ENCODE measurements around the gene RUVBL1.
A peak's percentile ranks its signal among the peaks of the same experiment; 100 is the strongest.

The RUVBL1 gene

DNA sequence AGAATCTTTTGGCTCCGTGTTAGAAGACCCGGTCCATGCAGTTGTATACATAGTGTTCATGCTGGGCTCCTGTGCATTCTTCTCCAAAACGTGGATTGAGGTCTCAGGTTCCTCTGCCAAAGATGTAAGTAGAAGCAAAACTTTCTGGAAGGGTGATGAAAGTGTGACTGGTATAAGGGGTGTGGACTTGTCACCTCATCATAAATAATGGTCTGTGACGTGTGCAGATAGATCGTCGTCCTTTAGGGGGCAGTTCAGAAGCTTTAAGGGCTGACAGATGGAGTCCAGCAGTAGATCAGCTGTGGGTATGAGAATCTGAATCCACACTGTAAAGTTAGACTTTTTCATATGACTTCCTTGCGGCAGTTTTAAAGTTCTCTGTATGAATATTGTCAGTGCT is 56.1 kb downstream of the RUVBL1 start:
- Mint-ChIP-seq H3K27ac (peak overlapping the region; percentile 83), H3K27me3 (ENCODE audit: low read depth, poor library complexity) (peaks cover 2% of the 10 kb centered on the region), H3K4me3 (no peak overlapping the region), H3K9me3 (no peaks in the 10 kb centered on the region), H3K4me1 (no peaks in the 10 kb centered on the region), H3K36me3 (ENCODE audit: low read depth) (peaks cover 74% of the 10 kb centered on the region)
- DNase-seq, result no peak
- TF ChIP-seq, protein P1, sequence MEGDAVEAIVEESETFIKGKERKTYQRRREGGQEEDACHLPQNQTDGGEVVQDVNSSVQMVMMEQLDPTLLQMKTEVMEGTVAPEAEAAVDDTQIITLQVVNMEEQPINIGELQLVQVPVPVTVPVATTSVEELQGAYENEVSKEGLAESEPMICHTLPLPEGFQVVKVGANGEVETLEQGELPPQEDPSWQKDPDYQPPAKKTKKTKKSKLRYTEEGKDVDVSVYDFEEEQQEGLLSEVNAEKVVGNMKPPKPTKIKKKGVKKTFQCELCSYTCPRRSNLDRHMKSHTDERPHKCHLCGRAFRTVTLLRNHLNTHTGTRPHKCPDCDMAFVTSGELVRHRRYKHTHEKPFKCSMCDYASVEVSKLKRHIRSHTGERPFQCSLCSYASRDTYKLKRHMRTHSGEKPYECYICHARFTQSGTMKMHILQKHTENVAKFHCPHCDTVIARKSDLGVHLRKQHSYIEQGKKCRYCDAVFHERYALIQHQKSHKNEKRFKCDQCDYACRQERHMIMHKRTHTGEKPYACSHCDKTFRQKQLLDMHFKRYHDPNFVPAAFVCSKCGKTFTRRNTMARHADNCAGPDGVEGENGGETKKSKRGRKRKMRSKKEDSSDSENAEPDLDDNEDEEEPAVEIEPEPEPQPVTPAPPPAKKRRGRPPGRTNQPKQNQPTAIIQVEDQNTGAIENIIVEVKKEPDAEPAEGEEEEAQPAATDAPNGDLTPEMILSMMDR (IDR thresholded peaks at IDR 0.05), result no peak

DNA sequence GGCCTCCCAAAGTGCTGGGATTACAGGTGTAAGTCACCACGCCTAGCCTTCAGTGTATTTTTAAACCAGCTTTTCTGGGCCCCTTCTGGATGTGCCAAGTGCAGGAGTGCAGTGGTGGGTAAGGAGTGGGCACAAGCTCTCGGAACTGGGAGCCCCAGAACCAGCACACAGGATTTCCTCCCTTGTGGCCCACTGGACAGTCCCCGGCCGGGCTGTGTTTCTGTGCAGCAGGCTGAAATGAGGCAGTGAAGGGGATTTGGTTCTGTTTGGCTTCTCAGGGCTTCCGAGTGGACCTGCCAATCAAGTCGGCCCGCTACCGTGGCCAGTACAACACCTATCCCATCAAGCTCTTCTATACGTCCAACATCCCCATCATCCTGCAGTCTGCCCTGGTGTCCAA is 56.9 kb downstream of the RUVBL1 start:
- no peaks in the 10 kb centered on the region for H3K9me3 Mint-ChIP-seq
- H3K4me1 Mint-ChIP-seq, result no peaks in the 10 kb centered on the region
- DNase-seq, result no peak
- H3K27ac Mint-ChIP-seq, result no peak overlapping the region
- peaks cover 82% of the 10 kb centered on the region for H3K36me3 Mint-ChIP-seq (ENCODE audit: low read depth)
- no peak overlapping the region for H3K4me3 Mint-ChIP-seq
- TF ChIP-seq, protein P1 (IDR thresholded peaks at IDR 0.05), result no peak
- peaks cover 2% of the 10 kb centered on the region for H3K27me3 Mint-ChIP-seq (ENCODE audit: low read depth, poor library complexity)

DNA sequence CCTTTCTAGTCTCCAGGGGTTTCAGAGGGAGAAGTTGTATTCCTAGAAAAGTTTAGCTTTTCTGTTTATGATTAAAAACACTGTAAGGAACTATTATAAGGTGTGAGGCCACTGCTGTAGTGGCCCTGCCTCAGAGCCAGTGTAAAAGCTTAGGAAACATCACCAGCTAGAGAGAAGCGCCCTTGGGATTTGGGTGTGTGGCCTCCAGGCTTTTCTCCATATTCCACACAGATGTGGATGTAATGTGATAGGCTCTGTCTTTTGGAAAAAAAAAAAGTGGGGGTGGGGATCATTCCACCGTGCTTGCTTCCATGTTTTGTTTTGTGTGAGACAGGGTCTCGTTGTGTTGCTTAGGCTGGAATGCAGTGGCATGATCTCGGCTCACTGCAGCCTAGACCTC is 57.5 kb downstream of the RUVBL1 start:
- H3K36me3 Mint-ChIP-seq (ENCODE audit: low read depth), result peaks cover 87% of the 10 kb centered on the region
- peaks cover 2% of the 10 kb centered on the region for H3K27me3 Mint-ChIP-seq (ENCODE audit: low read depth, poor library complexity)
- no peaks in the 10 kb centered on the region for H3K9me3 Mint-ChIP-seq
- H3K27ac Mint-ChIP-seq, result peak overlapping the region; percentile 35
- no peaks in the 10 kb centered on the region for H3K4me1 Mint-ChIP-seq
- DNase-seq, result no peak
- TF ChIP-seq, protein P1 (IDR thresholded peaks at IDR 0.05), result no peak
- no peak overlapping the region for H3K4me3 Mint-ChIP-seq

DNA sequence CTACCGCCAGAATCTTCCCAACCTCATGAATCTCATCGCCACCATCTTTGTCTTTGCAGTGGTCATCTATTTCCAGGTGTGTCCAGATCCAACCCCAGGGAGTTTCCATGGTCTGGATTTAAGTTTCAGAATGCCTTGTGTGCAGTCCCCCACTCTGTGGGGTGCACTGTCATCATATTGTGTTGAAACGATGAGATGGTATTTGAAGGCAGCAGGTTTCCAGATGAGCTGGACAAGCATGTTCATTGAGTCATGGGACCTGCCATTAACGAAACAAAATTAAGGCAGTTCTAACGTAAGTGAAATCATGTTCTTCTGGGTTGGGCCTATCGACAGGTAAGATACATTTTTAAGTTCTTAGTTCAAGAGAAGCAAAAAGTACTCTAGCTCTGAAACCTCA is 58.6 kb downstream of the RUVBL1 start:
- no peak for DNase-seq
- Mint-ChIP-seq H3K36me3 (ENCODE audit: low read depth) (peaks cover 91% of the 10 kb centered on the region), H3K27me3 (ENCODE audit: low read depth, poor library complexity) (peaks cover 2% of the 10 kb centered on the region), H3K4me1 (no peaks in the 10 kb centered on the region), H3K9me3 (no peaks in the 10 kb centered on the region), H3K27ac (peak overlapping the region; percentile 4), H3K4me3 (no peak overlapping the region)
- TF ChIP-seq, protein P1 (IDR thresholded peaks at IDR 0.05), result no peak

DNA sequence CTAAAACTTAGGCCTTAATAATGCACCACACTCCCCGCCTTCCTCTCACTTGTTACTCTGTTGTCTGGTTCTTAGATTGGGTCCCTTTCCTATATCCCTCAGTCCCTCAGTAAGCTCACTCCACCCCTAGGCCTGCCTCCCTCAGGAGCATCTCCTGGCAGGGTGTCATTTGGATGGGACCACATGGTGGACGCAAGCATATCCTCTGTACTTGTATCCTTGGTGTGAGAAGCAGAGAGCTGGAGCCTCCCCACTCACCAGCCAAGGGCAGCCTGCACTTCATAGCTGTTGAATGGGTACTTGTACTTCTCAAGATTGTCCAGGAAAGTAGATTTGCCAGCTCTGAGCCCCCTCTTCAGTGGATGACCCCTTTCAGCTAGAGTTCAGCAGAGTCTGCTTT is 59.7 kb downstream of the RUVBL1 start:
- TF ChIP-seq, protein P1 (IDR thresholded peaks at IDR 0.05), result no peak
- H3K27me3 Mint-ChIP-seq (ENCODE audit: low read depth, poor library complexity), result peaks cover 2% of the 10 kb centered on the region
- DNase-seq, result no peak
- no peak overlapping the region for H3K4me3 Mint-ChIP-seq
- H3K36me3 Mint-ChIP-seq (ENCODE audit: low read depth), result peaks cover 93% of the 10 kb centered on the region
- H3K9me3 Mint-ChIP-seq, result no peaks in the 10 kb centered on the region
- no peaks in the 10 kb centered on the region for H3K4me1 Mint-ChIP-seq
- no peak overlapping the region for H3K27ac Mint-ChIP-seq

DNA sequence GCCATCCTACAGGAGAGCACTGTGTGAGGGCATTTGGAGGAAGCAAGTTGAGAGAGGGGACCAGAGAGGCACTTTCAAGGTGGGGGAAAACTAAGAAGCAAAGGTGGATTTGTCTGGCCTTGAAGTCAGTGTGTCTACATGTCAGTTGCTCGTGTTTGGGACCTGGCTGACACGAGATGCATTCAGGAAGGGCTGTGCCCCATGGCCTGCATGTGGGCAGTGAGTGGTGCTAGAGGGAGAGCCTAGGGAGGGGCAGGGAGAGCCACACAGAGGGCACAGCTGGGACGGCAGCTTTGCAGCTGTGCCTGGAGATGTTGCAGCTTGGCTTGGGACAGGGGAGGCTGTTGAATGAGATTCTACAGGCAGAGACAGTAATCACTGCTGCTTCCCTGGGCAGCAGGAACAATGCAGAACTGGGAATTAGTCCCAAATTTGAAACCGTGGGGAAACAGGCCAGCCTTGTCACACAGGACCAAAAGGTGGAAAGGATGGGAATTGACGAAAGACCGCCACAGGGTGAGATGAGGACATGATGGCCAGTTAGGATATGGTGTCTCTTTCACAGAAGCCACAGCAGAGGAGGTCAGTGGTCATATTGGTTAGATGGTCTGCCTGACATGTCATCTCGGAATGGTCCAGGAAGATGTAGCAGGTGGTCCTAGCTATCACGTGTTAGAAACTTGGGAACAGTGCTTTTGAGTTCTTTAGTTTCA is 61.4 kb downstream of the RUVBL1 start:
- TF ChIP-seq, protein P1 (IDR thresholded peaks at IDR 0.05), result no peak
- Mint-ChIP-seq H3K27me3 (ENCODE audit: low read depth, poor library complexity) (no peaks in the 10 kb centered on the region), H3K4me3 (no peak overlapping the region), H3K9me3 (no peaks in the 10 kb centered on the region), H3K4me1 (no peaks in the 10 kb centered on the region), H3K36me3 (ENCODE audit: low read depth) (peaks cover 86% of the 10 kb centered on the region), H3K27ac (peak overlapping the region; percentile 34)
- DNase-seq, result no peak

All from nephron progenitor cell (in vitro differentiated cells).